ENCODE results near the gene C3orf49.

C3orf49 gene

GRCh38 chr3:63845215-63845614 lies 26.1 kb downstream of the C3orf49 start:
- TF ChIP-seq, protein P1, sequence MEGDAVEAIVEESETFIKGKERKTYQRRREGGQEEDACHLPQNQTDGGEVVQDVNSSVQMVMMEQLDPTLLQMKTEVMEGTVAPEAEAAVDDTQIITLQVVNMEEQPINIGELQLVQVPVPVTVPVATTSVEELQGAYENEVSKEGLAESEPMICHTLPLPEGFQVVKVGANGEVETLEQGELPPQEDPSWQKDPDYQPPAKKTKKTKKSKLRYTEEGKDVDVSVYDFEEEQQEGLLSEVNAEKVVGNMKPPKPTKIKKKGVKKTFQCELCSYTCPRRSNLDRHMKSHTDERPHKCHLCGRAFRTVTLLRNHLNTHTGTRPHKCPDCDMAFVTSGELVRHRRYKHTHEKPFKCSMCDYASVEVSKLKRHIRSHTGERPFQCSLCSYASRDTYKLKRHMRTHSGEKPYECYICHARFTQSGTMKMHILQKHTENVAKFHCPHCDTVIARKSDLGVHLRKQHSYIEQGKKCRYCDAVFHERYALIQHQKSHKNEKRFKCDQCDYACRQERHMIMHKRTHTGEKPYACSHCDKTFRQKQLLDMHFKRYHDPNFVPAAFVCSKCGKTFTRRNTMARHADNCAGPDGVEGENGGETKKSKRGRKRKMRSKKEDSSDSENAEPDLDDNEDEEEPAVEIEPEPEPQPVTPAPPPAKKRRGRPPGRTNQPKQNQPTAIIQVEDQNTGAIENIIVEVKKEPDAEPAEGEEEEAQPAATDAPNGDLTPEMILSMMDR (IDR thresholded peaks at IDR 0.05; ENCODE audit: poor library complexity, severe bottlenecking), result no peak
- Histone ChIP-seq H3K4me1 (ENCODE audit: insufficient read depth, poor library complexity, severe bottlenecking) (peaks cover 9% of the 10 kb centered on the region), H3K27me3 (ENCODE audit: insufficient read depth, poor library complexity, severe bottlenecking) (no peaks in the 10 kb centered on the region), H3K27ac (ENCODE audit: poor library complexity, severe bottlenecking) (no peak overlapping the region), H3K9me3 (ENCODE audit: severe bottlenecking) (no peaks in the 10 kb centered on the region), H3K4me3 (ENCODE audit: severe bottlenecking) (no peak overlapping the region), H3K36me3 (ENCODE audit: low read depth) (no peaks in the 10 kb centered on the region)
- ATAC-seq (ENCODE audit: low read depth) (no peak), DNase-seq (ENCODE audit: low spot score) (no peak)

- ATAC-seq (ENCODE audit: low read depth), result no peak
- TF ChIP-seq, protein P1 (IDR thresholded peaks at IDR 0.05; ENCODE audit: poor library complexity, severe bottlenecking), result no peak
- Histone ChIP-seq H3K9me3 (ENCODE audit: severe bottlenecking) (no peaks in the 10 kb centered on the region), H3K27me3 (ENCODE audit: insufficient read depth, poor library complexity, severe bottlenecking) (no peaks in the 10 kb centered on the region), H3K4me3 (ENCODE audit: severe bottlenecking) (no peak overlapping the region), H3K27ac (ENCODE audit: poor library complexity, severe bottlenecking) (no peak overlapping the region), H3K36me3 (ENCODE audit: low read depth) (peaks cover 7% of the 10 kb centered on the region; the same call in 1 of the 2 replicates), H3K4me1 (ENCODE audit: insufficient read depth, poor library complexity, severe bottlenecking) (peaks cover 9% of the 10 kb centered on the region)
- no peak for DNase-seq (ENCODE audit: low spot score)
These were observed 28.8 kb downstream of the C3orf49 start for GRCh38 chr3:63847718-63848450.

GRCh38 chr3:63849175-63849574 lies 30.1 kb downstream of the C3orf49 start:
- Histone ChIP-seq H3K27ac (ENCODE audit: poor library complexity, severe bottlenecking) (no peak overlapping the region), H3K4me3 (ENCODE audit: severe bottlenecking) (no peak overlapping the region), H3K4me1 (ENCODE audit: insufficient read depth, poor library complexity, severe bottlenecking) (peaks cover 9% of the 10 kb centered on the region), H3K9me3 (ENCODE audit: severe bottlenecking) (no peaks in the 10 kb centered on the region), H3K27me3 (ENCODE audit: insufficient read depth, poor library complexity, severe bottlenecking) (no peaks in the 10 kb centered on the region), H3K36me3 (ENCODE audit: low read depth) (peaks cover 11% of the 10 kb centered on the region; the same call in 1 of the 2 replicates)
- ATAC-seq (ENCODE audit: low read depth) (no peak), DNase-seq (ENCODE audit: low spot score) (no peak)
- TF ChIP-seq, protein P1 (IDR thresholded peaks at IDR 0.05; ENCODE audit: poor library complexity, severe bottlenecking), result no peak

DNA sequence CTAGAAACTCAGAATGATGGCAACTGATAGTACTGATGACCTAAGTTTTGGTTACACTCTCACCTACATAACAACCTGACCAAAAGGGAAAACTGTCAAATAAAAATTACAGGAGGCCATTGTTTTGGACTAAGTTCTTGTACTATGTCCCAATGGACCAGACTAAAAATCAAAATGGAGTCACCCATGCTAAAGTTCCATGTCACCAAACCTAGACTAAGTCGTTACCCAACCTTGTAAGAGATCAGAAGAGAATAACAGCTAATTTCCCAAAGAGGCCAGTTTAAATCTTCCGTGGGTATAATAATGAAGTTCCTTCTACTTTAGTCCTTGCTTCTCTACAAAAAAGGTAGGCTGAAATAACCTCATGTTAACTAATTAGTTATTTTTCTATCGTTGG lies 32.2 kb downstream of the C3orf49 start:
- ATAC-seq (ENCODE audit: low read depth) (no peak), DNase-seq (ENCODE audit: low spot score) (no peak)
- TF ChIP-seq, protein P1 (IDR thresholded peaks at IDR 0.05; ENCODE audit: poor library complexity, severe bottlenecking), result no peak
- Histone ChIP-seq H3K4me1 (ENCODE audit: insufficient read depth, poor library complexity, severe bottlenecking) (peaks cover 22% of the 10 kb centered on the region), H3K27me3 (ENCODE audit: insufficient read depth, poor library complexity, severe bottlenecking) (no peaks in the 10 kb centered on the region), H3K36me3 (ENCODE audit: low read depth) (peaks cover 15% of the 10 kb centered on the region; the same call in 1 of the 2 replicates), H3K4me3 (ENCODE audit: severe bottlenecking) (no peak overlapping the region), H3K9me3 (ENCODE audit: severe bottlenecking) (no peaks in the 10 kb centered on the region), H3K27ac (ENCODE audit: poor library complexity, severe bottlenecking) (no peak overlapping the region)

GRCh38 chr3:63853106-63853505 lies 34.0 kb downstream of the C3orf49 start:
- Histone ChIP-seq H3K27ac (ENCODE audit: poor library complexity, severe bottlenecking) (no peak overlapping the region), H3K9me3 (ENCODE audit: severe bottlenecking) (no peaks in the 10 kb centered on the region), H3K27me3 (ENCODE audit: insufficient read depth, poor library complexity, severe bottlenecking) (no peaks in the 10 kb centered on the region), H3K4me1 (ENCODE audit: insufficient read depth, poor library complexity, severe bottlenecking) (peaks cover 35% of the 10 kb centered on the region), H3K4me3 (ENCODE audit: severe bottlenecking) (no peak overlapping the region), H3K36me3 (ENCODE audit: low read depth) (peaks cover 15% of the 10 kb centered on the region; the same call in 1 of the 2 replicates)
- ATAC-seq (ENCODE audit: low read depth) (no peak), DNase-seq (ENCODE audit: low spot score) (no peak)
- TF ChIP-seq, protein P1 (IDR thresholded peaks at IDR 0.05; ENCODE audit: poor library complexity, severe bottlenecking), result no peak
